GM18511 (cell line): ENCODE results near the gene SCGB3A2.
"Not testable (repeated sequence)": the region's sequence is repeated elsewhere in the genome, so short reads cannot be mapped to it uniquely, and the experiment has no call there.

Experiments used
- ATAC-seq: cut with Tn5 transposase; IDR thresholded peaks from one replicate; pipeline ENCODE4 v1.9.1; 2021; ENCODE audit warnings: mild to moderate bottlenecking, moderate library complexity; ENCODE audit not compliant: unreplicated experiment

Gene SCGB3A2

GRCh38 chr5:147860641-147861025, 17.9 kb upstream of the SCGB3A2 start:
- ATAC-seq: no peak

DNA sequence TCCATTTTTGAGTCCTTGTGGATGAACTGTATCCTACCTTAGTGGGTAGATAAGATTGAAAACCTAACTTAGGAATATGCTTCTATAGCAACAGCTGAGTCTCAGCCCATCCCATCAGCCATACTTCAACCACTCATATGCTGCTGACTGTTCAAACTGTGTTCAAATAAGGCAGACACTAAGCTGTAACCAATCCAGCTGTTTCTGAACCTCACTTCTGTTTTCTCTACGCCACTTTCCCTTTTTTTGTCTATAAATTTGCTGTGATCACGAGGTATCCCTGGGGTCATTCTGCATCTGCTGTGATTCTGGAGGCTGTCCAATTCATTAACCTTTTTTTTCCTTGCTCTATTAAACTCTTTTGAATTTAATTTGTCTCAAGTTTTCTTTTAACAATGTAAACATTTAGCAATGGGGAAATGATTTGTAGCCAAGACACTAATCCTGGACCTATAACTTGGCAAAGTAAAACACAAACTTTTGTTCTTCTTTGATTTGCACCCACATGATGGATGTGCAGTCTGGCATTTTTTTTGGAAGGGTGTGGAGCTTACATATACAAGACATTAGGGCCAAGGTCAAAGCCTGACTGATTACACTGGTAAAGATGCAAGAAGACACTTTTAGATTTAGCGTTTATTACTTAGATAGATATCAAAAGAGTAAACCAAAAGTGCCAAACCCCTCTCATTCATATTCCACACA, 14.9 kb upstream of the SCGB3A2 start:
- no peak for ATAC-seq

DNA sequence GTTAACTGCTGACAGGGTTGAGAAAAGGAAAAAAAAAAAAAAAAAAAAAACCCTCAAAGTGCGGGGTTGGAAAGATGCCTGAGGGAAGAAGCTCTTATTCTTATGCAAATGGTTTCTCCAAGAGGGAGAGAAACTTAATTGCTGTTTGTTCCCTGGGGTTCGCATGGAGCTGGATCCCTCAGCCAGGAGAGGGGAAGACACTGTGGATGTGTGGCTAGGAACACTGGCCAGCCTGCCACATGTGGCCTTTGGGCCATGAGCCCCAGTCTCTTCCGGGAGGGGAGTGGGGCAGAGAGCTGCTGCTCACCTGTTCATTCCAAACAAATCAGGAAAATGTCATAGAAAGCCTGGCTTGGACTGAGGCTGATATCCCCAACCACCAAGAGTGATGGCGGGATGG, 9.4 kb upstream of the SCGB3A2 start:
- no peak for ATAC-seq

DNA sequence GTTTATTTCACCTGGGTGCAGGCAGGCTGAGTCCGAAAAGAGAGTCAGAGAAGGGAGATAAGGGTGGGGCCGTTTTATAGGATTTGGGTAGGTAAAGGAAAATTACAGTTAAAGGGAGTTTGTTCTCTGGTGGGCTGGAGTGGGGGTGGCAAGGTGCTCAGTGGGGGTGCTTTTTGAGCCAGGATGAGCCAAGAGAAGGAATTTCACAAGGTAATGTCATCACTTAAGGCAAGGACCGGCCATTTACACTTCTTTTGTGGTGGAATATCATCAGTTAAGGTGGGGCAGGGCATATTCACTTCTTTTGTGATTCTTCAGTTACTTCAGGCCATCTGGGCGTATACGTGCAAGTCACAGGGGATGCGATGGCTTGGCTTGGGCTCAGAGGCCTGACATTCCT, 8.6 kb upstream of the SCGB3A2 start:
- not testable (repeated sequence) for ATAC-seq

DNA sequence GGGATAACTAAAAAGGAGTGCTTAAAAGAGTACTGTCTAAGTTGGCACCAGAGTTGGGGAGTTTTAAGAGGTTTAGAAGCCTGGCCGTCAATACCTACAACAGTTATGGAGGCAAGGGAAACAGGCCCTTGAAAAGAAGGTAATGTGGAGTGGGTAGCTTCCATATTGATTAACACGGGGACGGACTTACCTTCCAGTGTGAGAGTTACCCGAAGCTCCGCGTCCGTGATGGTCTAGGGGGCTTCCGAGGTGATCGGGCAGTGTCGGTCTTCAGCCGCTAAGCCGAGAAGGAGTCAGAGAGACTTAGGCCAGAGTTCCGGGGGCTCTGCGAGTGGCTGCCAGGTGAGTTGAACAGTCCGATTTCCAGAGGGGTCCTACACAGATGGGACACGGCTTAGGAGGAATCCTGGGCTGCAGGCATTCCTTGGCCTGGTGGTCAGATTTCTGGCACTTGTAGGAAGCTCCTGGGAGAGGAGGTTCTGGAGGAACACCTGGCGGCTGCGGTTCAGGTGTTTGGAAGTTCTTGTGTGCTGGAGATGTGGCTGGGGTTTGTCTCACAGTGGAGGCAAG, 6.4 kb upstream of the SCGB3A2 start:
- ATAC-seq: not testable (repeated sequence)

- not testable (repeated sequence) for ATAC-seq
These were observed 5.6 kb upstream of the SCGB3A2 start for GRCh38 chr5:147872744-147873435.

DNA sequence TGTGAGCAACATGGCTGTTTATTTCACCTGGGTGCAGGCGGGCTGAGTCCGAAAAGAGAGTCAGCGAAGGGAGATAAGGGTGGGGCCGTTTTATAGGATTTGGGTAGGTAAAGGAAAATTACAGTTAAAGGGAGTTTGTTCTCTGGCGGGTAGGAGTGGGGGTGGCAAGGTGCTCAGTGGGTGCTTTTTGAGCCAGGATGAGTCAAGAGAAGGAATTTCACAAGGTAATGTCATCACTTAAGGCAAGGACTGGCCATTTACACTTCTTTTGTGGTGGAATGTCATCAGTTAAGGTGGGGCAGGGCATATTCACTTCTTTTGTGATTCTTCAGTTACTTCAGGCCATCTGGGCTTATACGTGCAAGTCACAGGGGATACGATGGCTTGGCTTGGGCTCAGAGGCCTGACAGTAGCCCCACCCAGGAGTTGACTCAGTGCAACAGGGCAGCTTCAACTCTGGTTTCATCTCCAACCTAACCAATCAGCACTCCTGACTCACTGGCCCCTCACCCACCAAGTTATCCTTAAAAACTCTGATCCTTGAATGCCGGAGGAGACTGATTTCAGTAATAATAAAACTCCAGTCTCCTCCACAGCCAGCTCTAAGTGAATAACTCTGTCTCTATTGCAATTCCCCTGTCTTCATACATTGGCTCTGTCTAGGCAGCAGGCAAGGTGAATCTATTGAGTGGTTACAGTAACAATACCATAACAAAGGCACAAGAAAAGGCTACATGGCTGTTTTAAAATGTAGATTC, 4.2 kb upstream of the SCGB3A2 start:
- ATAC-seq: not testable (repeated sequence)

DNA sequence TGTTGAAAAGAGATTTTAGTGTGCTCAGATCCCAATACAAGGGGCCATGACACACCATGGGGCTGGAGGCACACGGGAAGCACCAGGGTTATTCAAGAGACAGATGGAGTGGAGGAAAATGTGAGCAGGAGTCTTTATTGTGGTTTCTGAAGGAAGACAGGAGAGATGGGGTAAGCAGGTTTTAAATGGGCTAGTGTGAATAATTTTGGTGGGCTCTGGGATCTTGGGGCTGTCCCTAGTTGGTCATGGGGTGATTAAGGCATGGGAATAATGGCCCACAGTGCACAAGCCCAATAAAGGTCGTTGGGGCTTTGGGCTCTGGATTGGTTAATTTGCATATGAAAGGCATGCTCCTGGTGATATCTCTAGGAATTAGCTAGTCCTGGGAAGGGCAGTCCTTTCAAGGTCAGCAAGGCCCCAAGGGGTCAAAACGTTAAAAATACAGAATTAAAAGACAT, 3.6 kb upstream of the SCGB3A2 start:
- no peak for ATAC-seq

- ATAC-seq: no peak
These were observed 2.4 kb upstream of the SCGB3A2 start for GRCh38 chr5:147876141-147876540.

- no peak for ATAC-seq
These were observed 1.9 kb upstream of the SCGB3A2 start for GRCh38 chr5:147876626-147877025.

- ATAC-seq: no peak
These were observed 1.3 kb downstream of the SCGB3A2 start for GRCh38 chr5:147879784-147880183.

DNA sequence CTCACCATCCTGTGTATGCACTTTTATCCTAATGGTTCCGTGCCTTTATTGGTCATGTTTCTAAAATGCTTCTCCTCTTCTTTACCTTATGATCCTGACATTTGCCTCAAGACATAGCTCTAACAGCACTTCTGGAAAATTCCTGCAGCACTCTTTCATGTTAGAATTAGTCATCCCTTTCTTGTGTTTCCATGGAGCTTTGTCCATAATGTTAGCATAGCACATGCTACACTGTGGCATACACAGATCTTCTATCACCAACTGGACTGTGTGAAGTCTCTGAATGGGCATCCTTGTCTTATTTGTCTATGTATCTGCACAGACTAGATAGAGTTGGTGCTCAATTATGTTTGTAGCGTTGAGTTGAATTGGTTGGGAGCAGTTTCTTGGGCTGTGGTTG, 2.0 kb downstream of the SCGB3A2 start:
- ATAC-seq: no peak

GRCh38 chr5:147882586-147883313, 4.2 kb downstream of the SCGB3A2 start:
- ATAC-seq: no peak

GRCh38 chr5:147887026-147887627, 8.6 kb downstream of the SCGB3A2 start:
- ATAC-seq: no peak

DNA sequence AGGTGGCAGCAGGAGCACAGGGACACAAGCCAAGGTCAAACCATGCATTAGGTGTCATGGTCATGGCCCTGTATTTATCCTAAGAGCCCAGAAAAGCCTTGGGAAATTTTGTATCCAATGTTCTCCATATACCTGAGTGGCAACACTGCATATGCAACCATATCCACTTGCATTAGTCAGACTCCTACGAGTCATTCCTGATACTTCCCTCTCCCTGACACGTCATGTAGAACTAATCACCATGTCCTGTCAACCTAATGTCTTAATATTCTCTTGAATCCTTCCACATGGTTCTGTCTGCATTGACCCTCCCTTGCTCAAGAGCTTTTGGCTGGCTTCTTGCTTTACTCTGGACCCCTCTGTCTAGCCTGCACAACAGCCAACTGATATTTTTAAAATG, 9.4 kb downstream of the SCGB3A2 start:
- no peak for ATAC-seq

DNA sequence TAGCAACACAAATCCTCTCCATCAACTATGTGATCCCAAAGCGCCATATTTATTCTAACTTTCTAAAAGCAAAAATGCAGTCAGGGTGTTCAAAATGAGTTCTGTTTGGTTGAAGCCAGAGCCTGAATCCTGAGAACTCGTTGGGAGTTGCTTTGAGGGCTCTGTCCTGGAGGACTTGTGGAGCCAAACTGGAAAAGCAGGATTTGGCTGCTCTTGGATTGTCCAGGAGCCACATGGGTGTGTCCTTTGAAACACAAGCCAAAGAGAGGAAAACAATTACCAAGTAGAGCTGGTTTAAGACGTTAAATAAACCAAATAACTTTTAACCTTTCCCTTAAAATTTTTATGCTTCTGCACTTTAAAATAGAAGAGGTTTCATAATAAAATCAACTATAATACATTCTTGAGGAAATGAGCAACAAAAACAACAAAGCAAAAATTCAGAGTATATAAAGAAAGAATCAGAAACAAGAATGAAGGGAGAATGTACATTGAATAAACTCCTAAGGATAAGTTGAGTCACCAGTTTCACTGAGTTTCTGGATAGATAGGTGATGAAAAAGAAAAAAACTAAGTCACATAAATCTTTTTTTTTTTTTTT, 14.3 kb downstream of the SCGB3A2 start:
- no peak for ATAC-seq

DNA sequence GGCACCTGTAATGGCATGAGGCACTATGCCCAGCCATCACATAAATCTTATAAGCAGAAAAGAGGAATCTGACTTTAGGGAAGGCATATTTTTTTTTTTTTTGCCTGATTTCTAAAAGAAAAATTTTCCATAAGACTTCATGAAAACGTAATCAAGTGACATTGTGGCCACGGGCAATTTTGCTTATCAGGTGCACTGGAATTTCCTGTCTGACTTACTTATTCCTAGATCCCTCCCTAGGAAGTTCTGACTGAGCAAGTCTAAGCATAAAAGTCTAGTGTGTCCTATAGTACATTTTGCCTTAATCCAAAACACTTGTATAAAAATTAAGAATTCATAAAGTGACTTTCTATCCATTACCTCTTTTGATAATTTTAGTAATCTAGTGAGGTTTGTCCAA, 15.3 kb downstream of the SCGB3A2 start:
- no peak for ATAC-seq

- ATAC-seq: no peak
These were observed 17.4 kb downstream of the SCGB3A2 start for GRCh38 chr5:147895864-147896263.

DNA sequence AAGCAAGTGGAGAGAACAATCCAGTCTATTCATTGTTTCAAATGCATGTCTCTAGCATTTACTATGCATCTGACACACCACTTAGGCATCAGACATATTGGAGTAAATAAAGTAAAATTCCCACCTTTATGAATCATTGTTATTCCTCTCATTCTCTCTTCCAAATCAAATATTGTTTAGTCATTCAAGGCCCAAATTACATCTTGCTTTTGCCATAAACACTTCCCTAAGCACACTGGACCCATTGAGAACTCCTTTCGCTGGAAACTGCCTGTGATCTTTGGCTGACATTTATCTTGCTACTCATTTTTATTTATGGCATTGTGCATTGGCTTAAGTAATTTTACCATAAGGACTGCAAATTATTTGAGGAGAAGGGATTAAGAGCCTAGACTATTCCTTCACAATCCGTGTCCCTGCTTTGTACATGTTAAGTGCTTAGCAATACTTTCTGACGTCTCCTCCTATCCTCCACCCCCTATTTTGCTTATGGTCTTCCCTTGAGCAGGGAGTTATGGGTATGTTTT, 20.4 kb downstream of the SCGB3A2 start:
- ATAC-seq: no peak

DNA sequence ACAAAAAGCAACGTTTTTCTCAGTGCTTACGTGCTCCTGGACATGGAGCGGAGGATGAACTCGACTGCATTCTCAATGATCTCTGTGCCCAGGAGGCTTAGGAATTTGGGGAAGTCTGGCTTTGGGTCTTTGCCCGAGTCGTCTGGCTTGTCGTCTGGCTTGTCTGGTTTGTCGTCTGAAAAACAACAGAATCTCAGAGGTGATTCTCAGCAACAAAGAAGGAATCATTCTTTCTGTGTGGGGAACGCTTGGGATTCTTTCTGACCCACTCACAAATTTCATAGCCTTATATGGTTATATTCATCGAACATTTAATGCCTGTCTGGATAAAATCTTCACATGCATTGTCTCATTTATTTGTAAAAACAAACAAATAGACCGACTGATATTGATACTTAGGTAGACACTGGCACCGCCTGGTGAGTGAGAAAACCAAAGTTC, 23.1 kb downstream of the SCGB3A2 start:
- ATAC-seq: no peak
